GM23248 (cell line): ENCODE data around the gene SLC17A2.

Source experiments
- EZH2 ChIP-seq: fragments of 200-600 bp; sonication (generic); IDR thresholded peaks from 2 replicates; pipeline ENCODE4 v1.6.1; 2018; ENCODE audit warnings: antibody characterized with exemption, mild to moderate bottlenecking; ENCODE audit not compliant: insufficient read depth, poor library complexity, severe bottlenecking
- EZH2phosphoT487 ChIP-seq: fragments of 200-600 bp; sonication (generic); IDR thresholded peaks from 2 replicates; pipeline ENCODE4 v1.6.1; 2018; ENCODE audit warnings: antibody characterized with exemption, moderate library complexity, mild to moderate bottlenecking, low read depth; ENCODE audit not compliant: insufficient read depth

GRCh38 chr6:25925876-25926275 is 4.6 kb downstream of the SLC17A2 start:
- TF ChIP-seq EZH2 (no peak), EZH2phosphoT487 (no peak)
